HG03045 (cell line): ENCODE data around the gene TBRG4.

Source experiments
- ATAC-seq: cut with Tn5 transposase; IDR thresholded peaks from one replicate; pipeline ENCODE4 v1.9.1; 2021; ENCODE audit warnings: mild to moderate bottlenecking, moderate library complexity; ENCODE audit not compliant: unreplicated experiment

TBRG4 gene

DNA sequence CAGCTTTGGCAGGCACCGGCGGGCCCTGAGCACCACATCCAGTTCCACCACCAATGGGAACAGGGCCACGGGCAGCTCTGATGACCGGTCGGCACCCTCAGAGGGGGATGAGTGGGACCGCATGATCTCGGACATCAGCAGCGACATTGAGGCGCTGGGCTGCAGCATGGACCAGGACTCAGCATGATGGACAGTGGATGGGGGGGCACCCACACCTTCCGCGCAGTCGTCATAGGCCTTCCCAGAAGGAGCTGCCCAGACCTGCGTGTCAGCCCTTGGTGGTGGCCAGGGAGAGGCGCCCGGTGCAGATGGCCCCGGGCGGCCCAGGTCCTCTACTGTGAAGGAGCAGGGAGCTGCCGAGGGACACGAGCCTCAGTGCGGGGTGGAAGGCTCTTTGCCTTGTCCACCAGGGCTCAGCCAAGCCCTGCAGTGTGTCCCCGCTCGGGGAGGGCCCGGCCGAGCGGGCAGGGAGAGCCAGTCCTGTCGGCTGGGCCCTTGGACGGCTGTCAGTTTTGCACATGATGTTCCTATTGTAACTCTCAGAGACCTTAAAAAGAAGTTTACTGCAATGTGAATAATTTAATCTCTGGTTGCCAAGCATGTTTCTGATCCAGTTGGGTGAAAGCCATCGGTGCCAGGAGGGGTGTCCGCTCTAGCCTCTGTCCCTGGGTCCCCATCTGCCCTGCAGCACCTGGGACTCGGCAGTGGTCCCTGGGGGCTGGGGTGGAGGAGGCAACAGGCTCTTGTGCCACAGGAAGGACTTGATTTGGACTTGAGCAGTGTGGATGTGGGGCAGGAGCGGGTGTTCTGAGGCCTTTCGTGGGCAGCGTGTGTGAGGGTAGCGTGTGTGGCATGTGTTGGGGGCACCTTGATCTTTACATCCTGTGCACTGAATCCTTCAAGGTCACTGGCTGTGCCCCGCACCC is 35.4 kb downstream of the TBRG4 start:
- ATAC-seq, result no peak

DNA sequence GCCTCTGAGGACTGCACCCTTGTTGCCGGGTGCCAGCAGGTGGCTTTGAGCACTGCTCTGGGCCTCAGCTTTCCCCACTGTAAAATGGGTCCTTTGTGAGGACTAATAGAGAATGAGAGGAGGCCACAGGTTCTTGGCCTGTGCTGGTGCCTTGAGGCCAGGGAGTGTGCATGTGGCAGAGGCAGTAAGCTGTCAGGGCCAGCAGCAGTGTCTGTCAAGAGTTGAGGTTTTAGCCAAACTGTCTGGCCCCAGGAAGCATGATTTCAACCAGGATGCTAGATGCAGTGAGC is 36.2 kb downstream of the TBRG4 start:
- ATAC-seq, result no peak

DNA sequence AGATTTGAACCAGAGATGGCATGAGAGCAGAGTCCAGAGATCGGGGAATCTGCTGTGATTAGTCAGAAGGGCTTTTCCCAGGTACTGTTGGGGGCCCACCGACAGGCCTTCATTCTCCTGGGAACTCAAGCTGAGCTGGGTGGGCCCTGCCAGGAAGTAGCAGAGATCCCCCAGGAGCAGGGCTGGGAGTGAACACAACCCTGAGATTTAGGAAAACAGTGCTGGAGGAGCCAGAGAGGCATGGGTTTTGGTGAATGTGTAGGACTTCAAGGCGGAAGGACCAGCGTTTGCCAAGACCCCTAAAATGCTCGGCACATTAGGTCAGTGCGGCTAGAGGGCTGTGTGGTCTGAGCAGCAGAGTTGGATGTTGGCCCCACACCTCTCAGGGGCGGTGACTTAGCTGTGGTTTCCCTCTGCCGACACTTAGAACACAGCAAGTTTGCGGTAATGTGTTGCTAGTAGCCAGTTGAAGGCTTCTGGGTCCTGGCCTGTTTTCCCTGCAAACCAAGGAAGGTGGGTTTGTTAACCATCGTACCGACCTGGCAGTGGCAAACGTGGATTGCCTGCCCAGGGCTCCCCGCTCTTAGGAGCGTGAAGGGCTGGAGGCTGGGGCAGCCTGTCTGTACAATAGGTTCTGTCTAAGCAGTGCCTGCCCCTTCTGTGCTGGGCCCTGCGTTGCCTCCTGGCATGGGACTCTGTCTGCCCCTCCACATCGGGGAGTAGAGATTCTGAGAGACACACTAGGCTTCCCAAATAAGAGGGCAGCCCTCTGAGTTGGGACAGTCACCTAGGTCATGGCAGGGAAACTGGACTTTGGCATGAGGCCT is 36.8 kb downstream of the TBRG4 start:
- ATAC-seq, result no peak

DNA sequence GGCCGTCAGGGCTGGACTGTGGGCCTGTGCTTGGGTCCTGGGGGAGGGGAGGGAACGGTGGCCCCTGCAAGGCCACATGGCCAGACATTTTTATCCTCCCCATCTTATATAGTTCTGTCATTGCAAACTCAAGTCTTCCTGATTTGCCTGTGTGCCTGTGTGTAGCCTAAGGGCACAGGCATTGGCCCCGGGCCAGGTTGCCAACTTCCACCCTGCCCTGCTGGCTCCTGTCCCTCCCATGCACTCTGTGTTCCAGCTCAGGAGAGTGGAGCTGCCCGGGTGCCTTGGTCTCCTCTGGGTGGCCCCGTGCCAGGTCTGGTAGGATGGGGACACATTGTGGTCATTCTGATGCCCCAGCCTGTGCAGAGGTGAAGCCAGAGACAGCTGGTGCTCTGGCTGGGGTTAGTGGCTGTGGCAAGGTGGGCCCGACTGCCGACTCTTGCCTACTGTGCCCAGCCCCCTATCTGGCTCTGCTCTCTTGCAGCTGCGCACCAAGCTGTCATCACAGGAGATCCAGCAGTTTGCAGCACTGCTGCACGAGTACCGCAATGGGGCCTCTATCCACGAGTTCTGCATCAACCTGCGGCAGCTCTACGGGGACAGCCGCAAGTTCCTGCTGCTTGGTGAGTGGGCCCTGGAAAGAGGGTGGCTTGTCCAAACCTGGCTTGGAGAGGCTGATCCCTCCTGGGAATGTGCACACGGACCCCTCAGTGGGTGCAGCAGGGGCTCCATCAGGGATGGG is 37.5 kb downstream of the TBRG4 start:
- ATAC-seq, result no peak

DNA sequence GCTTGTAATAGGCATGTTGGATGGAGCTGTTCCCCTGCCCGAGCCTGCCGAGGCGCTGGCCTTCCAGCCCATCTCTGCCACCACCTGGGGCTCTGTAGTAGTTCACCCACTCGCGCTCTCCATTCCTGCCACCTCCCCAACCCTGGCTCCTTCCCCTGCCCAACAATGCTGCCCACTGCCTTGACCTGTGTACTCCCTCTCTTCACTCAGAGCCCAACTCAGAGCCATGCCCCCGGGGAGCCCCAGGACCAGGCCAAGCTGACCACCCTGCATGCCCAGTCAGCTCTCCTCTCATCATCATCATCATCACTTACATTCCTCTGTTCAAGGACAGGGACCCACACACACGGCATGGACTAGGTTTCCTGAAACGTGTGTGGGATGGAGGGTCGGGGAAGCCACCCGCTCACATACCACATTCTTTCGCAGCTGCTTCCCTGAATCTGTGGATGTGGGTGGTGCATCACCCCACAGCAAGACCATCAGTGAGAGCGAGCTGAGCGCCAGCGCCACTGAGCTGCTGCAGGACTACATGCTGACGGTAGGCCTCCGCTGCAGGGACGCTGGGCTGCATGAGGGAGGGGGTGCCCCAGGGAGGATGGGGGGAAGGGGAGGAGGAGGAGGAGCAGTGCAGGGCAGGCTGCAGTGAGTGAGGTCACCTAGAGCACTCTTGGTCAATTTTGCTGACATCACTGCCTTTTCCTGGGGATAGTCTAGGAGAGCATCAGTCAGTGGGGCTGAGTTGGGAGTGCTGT is 38.3 kb downstream of the TBRG4 start:
- no peak for ATAC-seq

DNA sequence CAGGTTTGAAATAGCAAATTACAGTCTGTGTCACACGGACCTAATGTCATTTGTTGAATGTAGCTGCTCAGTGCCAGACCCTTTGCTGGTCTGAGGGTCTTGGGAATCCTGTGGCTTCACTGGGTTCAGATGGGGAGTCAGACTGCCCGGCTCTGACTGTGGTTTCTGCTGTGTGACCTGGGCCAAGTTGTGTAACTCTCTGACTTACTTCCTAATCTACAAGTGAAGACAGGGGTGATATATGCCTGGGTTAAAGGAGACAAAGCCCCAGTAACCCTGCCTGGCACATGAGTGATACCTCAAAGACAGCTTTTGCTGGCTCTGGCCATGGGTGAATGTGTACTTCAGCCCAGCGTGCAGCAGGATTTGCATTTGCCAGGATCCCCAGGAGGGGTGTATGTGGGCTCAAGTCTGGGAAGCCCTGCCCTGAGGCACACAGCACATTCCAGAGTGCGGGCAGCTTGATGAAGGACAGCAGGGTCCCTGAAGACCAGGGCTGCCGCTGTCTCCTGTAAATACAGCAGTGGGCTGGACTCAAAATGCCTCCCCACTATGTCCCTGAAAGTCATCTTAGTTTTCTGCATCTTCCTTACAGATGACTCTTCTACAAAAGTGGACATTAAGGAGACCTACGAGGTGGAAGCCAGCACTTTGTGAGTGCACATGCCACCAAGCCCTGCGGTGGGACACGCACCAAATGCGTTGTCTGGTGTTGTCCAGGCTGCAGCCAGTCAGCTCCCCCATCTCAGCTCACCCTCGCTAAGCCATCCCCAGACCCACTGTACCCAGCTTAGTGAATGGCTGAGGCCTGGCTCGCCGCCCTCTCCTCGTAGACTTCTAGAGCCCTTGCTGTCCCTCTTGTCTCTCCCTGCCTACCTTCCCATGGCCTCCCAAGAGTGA is 39.1 kb downstream of the TBRG4 start:
- ATAC-seq, result no peak

DNA sequence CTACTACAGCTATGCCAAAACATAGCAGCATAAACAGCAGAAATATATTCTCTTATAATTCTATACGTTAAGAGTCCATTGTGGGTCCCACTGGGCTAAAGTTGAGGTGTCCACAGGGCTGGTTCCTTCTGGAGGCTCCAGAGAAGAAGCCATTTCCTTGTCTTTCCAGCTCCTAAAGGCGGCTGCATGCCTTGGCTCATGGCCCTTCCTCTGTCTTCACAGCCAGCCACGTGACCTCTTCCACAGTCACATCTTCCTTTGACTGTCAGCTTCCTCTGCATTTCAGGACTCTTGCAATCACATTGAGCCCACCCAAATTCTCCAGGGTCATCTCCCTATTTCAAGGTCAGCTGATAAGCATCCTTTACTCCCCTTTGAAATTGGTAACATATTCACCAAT is 40.0 kb downstream of the TBRG4 start:
- ATAC-seq, result no peak

DNA sequence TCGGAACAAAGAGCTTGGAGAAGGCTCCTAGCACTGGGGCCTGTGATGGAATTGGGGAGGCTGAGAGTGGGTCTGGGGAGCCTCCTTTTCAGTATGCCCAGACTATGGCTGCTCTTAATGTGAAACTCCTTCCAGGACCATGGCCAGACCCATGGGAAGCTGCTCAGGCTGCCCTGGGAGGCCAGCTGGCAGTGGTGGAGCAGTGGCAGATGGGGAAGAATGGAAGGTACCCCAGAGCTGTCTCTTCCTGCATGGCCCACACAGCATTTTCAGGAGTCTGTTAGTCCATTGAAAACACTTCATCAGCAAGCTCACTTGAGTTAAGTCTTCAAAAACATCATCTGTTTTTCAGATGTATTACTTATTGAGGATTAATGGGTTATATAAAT is 41.2 kb downstream of the TBRG4 start:
- ATAC-seq, result no peak

DNA sequence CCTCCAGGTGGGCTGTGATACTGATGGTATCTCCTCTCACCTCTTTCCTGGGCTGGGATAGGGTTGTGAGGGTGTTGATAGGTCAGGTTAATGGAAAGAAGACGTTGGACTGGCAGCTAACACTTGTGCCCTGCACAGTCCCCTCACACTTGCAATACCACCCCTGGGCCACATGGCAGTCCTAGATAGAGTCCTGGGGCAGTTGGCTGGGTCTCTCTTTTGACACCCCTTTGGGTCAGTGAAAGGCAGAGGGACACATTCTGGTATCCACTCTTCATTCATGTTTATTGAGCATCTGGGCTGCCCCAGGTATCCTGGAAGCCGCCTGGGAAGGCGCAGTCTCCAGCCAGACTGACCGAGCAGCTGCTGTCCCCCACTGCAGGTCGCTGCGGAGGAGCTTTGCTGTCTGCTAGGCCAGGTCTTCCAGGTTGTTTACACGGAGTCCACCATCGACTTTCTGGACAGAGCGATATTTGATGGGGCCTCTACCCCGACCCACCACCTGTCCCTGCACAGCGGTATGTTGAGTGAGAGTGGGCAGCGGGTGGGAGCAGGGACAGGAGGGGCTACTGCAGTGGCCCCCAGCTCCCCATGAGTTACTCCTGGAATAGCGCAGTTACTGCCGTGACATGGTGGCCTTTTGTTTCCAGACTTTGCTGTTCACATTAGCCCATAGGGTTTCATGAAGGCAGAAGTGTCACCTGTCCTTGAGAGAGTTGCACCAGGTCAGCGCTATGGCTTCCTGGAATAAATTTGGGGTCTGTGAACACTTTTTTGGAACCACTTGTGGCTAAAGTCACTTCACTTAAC is 41.8 kb downstream of the TBRG4 start:
- ATAC-seq, result no peak

DNA sequence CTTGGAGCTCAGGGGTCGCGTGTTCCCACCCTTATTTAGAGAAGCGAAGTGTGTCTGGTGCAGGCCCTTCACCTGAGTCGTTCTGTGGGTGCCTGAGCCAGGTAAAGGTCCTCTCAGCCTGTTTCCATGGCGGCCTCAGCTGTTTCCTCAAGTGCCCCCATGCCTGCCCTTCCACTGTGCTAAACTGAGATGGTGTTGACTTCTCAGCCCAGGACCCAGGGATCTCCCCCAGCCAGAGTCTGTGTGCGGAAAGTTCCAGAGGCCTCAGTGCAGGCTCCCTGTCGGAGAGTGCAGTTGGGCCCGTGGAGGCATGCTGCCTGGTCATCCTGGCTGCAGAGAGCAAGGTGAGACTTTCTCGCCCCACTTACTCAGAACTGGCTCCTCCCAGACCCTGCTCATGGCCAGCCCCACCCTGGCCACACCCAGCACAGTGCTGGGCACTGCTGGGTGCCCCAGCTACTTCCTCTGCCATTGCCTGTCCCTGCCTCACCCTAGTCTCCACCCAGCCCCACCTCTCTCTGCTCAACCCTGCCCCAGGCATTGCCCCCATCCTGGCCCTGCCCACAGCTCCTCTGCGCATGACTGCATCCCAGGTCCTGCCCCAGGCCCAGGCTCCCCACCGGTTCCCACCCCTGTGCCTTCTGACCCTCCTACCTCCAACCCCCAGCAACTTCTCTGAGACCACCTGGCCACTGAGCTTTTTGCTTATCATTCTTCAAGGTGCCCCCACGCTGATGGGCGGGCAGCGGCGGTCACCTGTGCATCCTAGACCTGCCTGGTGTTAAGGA is 43.1 kb downstream of the TBRG4 start:
- ATAC-seq, result no peak

DNA sequence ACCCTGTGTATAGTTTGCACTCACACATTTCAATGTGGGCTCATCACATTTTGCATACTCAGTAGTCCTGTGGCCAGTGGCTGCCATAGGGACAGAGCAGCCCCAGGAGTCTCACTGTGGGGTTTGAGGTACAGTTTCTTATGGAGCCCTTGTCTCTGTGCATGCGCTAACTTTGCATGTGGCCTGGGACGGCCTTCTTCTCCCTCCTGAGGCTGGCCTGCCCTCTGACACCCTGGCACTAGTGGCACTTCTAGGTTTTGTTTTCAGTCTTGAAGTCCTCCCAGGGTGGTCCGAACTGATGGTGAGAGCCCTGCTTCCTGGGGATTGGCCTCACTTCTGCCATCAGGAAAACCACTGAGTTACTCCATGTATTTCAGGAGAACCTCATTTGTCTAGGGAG is 43.9 kb downstream of the TBRG4 start:
- no peak for ATAC-seq

DNA sequence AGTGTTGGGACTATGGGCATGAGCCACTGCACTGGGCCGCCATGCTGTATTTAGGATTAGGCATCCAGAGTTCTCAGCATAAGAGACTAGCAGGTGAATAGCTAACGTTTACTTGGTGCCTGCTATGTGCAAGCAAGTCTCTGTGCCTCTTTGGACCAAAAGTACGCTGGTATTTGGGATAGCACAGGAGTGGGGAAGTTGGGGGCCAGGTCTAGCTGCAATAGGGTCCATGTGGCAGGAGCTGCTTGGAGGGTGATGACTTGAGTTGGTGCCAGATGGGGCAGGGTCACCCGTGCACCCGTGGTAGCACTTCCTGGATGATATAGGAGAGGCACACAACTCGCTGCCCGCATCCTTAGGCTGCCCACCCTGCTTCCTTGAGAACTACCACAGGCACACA is 45.1 kb downstream of the TBRG4 start:
- ATAC-seq, result no peak

DNA sequence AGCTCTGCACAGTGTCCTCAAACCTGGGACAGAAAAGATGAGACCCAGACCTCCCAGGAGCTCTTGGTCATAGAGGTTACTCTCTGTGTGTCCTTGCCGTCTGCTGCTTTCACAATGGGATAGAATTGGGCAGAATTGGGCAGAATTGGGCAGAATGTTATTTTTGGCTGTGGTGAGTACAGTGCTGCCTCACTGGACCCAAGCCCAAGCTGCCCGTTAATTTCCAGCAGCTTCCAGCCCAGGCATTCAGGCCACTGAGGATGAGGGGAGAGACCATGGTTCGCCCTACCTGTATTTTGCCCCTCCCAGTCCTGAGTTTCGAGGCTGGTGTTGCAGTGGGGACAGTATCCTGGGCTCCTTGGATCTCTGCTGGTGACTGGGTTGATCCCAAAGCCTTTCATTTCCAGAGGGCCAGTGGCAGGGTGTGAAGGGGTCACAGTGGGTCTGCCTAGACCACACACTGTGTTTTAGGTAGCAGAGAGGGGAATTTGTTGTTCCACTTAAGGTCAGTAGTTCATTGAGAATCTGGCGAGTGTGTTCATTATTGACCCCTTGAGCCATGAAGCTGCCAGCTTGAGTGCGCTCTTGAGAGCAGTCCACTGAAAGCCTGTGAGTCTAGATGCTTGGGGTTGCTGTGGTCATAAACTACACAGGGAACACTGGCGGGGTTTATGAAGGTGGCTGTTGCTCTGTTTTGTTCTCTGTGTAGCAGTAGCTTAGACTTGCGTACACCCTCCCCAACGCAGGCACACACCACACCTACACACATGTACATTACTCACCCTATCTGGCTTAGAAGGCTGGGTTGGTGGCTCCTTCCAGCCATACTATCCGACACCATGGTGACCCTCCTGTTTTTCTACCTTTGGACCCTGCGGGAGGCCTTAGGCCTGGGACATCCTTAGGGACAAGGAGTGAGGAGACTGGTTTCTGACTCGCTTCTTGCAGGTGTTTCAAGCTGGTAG is 46.2 kb downstream of the TBRG4 start:
- no peak for ATAC-seq

DNA sequence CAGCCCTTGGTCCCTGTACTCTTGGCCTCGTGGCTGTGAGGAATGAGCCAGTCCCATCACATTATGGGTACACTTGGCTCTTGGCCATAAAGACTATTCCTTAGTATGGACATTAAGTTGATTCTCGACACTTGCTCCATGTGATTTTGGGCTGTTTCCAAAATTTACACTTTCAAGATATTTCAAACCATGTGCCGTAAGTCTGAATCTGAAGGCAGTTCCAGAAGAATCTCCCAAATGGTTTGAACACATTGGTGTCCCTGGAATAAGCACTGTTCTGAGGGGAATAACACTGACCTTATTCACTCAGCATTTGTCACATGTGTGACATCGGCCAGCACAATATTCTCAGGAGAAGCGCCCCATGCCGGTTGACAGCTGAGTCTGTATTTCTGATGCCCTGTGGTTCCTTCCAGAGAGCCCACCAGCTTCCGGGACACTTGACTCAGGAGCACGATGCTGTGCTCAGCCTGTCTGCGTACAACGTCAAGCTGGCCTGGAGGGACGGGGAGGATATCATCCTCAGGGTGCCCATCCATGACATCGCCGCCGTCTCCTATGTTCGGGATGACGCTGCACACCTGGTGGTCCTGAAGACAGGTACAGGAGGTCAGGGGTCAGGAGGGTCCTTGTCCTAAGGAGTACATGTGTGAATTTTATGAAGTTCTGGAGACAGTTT is 47.3 kb downstream of the TBRG4 start:
- ATAC-seq, result no peak

DNA sequence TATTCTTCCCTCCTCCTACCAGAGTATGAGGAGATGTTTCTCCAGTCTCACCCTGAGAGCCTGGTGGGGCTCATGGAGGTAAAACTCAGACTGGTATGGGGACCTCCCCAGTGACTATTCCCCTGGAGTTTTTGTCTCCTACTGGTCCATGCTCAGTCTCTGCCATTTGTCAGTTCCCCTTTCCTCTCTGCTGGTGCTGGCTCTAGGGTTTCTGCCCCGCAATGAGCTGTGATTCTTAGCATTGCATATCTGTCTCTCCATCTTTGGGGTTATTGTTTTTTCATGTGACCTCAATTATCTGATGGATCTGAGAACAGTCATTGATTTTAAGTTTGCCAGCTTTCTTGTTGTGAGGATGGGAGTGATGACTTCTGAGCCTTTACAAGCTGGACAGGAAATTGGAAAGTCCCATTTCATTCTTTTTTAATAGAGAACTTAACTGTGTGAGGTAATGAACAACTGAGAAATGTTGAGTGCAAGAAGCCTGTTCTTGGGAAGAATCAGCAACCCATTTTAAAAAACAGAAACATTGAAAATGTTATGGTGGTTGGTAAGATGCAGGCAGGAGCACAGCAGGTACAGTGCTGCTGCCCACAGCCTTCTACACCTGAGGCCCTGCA is 49.6 kb downstream of the TBRG4 start:
- no peak for ATAC-seq

DNA sequence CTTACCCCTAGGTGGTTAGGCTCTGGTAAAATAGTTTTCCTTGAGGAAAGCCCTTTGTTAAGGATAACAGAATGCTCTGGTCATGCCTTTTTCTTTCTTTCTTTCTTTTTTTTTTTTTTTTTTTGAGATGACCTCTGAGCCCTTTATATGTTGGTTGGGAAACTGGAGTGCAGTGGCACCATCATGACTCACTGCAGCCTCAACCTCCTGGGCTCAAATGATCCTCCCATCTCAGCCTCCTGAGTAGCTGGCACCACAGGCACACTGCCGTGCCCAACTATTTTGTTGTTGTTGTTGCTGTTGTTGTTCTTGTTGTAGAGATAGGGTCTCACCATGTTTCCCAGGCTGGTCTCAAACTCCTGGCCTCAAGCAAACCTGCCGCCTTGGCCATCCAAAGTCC is 50.1 kb downstream of the TBRG4 start:
- ATAC-seq, result no peak
